Measurements from ENCODE around the gene SERPINB6.

SERPINB6 gene

DNA sequence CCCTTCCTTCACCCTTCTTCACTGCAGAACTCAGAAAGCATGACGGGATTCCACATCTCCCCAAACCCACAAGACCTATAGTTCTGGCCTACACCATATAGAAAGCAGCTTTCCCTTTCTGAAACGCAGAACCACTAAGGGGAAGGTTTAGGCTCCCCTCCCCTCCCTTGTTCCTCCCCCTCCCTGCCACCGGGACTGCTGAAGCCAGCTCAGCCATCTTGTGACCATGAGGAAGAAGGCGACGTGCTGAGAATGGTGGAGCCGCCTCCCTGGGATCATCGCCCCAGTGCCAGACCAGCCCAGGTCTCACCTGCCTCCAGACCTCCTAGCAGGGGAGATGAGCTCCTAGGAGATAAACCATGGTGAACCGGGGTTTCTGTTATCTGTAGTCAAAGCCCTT is 19.6 kb downstream of the SERPINB6 start:
- no peak overlapping the region for H3K4me3 ChIP-seq (ENCODE audit: control insufficient read depth, low read depth, low read length)
- TF ChIP-seq, protein P1, sequence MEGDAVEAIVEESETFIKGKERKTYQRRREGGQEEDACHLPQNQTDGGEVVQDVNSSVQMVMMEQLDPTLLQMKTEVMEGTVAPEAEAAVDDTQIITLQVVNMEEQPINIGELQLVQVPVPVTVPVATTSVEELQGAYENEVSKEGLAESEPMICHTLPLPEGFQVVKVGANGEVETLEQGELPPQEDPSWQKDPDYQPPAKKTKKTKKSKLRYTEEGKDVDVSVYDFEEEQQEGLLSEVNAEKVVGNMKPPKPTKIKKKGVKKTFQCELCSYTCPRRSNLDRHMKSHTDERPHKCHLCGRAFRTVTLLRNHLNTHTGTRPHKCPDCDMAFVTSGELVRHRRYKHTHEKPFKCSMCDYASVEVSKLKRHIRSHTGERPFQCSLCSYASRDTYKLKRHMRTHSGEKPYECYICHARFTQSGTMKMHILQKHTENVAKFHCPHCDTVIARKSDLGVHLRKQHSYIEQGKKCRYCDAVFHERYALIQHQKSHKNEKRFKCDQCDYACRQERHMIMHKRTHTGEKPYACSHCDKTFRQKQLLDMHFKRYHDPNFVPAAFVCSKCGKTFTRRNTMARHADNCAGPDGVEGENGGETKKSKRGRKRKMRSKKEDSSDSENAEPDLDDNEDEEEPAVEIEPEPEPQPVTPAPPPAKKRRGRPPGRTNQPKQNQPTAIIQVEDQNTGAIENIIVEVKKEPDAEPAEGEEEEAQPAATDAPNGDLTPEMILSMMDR (conservative IDR thresholded peaks at IDR 0.05; ENCODE audit: control insufficient read depth, insufficient read depth, low read depth, low read length): no peak
- no peak for DNase-seq (ENCODE audit: low read depth)

DNA sequence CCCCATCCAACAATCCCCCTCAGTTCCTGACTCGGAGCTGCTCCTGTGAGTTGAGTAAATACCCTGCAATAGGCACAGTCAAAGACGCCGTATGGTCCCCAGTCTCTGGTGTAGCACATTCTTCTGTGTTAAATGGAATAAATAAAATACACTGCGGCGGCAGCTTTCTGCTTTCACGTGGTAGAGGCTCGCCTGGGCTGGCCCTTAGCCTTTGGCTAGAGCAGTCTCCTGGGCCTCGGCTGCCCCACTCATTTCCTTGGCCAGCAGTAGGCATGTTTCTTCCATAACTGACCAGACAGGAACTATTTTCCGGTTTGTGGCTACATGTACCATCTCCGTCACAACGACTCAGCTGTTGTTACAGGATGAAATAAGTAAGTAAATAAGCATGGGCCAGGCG is 20.7 kb downstream of the SERPINB6 start:
- H3K4me3 ChIP-seq (ENCODE audit: control insufficient read depth, low read depth, low read length): no peak overlapping the region
- TF ChIP-seq, protein P1 (conservative IDR thresholded peaks at IDR 0.05; ENCODE audit: control insufficient read depth, insufficient read depth, low read depth, low read length): no peak
- DNase-seq (ENCODE audit: low read depth): no peak

DNA sequence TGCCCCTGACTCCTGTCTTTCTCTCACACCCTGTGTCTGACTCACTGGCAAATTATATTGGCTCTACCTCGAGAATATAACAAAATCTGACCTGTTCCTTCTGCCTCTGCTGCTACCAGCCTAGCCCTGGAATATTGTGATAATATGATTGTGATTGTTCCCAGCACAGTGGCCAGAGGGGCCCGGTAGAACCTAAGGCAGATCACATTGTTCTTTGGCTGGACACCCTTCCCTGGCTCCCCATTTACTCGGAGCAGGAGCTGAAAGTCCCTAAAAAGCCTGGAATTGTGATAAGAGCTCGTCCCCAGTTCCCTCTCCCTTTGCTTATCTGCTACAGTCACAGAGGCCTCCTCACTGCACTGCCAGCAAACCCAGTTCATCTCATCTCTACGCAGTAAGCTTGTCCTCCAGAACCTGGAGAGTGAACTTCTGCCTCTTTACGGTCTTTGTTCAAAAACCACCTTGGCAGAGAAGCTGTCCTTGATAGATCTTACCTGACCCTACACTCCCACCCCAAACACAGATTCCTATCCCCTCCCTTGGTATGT is 21.8 kb downstream of the SERPINB6 start:
- H3K4me3 ChIP-seq (ENCODE audit: control insufficient read depth, low read depth, low read length): no peak overlapping the region
- no peak for DNase-seq (ENCODE audit: low read depth)
- TF ChIP-seq, protein P1 (conservative IDR thresholded peaks at IDR 0.05; ENCODE audit: control insufficient read depth, insufficient read depth, low read depth, low read length): no peak

DNA sequence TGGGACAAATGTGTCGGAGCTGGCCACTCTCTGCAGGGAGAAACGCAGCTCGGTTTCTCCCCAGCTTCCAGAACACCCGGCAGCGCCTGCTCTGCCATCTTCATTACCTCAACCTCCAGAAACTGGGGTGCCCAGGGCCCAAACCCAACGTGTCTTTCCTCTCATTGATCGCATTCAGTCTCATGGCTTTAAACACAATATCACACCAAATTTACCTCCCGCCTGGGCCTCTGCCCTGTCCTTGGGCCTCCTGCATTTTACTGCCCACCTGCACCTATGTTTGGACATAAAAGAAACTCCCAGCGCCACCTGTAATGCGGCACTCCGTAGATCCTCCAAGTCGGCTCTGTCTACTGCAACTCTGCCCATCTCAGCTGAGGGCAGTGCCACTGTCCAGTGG is 22.2 kb downstream of the SERPINB6 start:
- no peak for DNase-seq (ENCODE audit: low read depth)
- H3K4me3 ChIP-seq (ENCODE audit: control insufficient read depth, low read depth, low read length): no peak overlapping the region
- TF ChIP-seq, protein P1 (conservative IDR thresholded peaks at IDR 0.05; ENCODE audit: control insufficient read depth, insufficient read depth, low read depth, low read length): no peak

DNA sequence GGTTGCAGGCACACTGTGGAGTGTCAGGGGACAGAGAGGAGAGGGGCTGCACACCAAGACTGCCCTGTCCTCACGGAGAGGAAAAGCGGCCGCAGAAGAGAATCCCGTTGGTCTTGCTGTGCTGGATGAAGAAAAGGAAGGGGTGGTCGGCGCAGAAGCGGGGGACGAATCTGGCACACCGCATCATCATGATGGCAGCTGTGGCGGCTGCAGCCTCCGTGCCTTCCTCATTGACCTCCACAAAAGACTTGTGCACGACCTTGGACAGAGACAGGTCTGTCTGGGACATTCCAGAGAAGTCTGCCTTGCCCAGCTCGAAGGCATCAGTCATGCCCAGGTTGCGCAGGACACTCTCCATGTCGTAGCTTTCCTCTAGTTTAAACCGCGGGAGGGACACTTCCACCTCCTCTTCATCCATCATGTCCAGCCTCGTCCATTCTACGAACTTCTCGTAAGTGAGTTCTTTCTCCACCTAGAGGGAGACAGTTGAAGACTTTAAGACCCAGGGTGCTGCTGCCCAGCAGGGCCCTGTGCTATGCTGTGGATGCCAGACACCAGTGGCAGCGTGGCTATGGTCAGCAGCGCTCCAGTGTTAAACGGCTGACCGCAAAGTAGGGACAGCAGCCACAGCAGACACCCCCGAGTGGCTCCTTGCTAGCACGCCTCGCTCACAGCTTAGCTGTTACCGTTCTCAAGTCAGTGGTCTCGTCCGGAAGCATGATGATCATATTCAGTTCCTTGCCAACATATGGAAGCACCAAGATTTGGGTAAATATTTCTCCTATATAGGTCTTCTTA is 22.9 kb downstream of the SERPINB6 start:
- TF ChIP-seq, protein P1 (conservative IDR thresholded peaks at IDR 0.05; ENCODE audit: control insufficient read depth, insufficient read depth, low read depth, low read length): no peak
- no peak overlapping the region for H3K4me3 ChIP-seq (ENCODE audit: control insufficient read depth, low read depth, low read length)
- DNase-seq (ENCODE audit: low read depth): no peak

DNA sequence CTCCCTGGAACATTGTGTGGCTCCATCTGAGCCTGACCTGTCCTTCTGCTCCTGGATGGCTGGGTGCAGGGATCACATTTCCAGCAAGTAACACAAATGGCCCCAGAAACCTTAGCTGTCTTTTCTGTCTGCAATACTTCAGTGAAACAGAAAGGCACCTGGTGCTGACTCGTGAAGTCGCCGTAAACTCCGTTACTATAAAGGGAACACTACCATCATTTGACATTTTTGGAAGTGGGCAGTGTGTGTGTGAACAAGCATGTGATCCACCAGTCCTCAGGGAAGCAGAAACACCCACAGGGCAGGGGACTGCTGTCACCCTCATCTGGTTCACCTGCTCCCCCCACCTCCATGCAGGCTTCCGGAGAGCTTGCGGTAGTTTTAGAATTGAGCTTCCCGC is 23.9 kb downstream of the SERPINB6 start:
- no peak for DNase-seq (ENCODE audit: low read depth)
- no peak overlapping the region for H3K4me3 ChIP-seq (ENCODE audit: control insufficient read depth, low read depth, low read length)
- TF ChIP-seq, protein P1 (conservative IDR thresholded peaks at IDR 0.05; ENCODE audit: control insufficient read depth, insufficient read depth, low read depth, low read length): no peak
